Islet precursor cell (in vitro differentiated cells): ENCODE results near the gene HS1BP3.

Experiments
- DNase-seq: peaks from one replicate; pipeline ENCODE4 v3.0.0-alpha.2; 2018

Gene HS1BP3

DNA sequence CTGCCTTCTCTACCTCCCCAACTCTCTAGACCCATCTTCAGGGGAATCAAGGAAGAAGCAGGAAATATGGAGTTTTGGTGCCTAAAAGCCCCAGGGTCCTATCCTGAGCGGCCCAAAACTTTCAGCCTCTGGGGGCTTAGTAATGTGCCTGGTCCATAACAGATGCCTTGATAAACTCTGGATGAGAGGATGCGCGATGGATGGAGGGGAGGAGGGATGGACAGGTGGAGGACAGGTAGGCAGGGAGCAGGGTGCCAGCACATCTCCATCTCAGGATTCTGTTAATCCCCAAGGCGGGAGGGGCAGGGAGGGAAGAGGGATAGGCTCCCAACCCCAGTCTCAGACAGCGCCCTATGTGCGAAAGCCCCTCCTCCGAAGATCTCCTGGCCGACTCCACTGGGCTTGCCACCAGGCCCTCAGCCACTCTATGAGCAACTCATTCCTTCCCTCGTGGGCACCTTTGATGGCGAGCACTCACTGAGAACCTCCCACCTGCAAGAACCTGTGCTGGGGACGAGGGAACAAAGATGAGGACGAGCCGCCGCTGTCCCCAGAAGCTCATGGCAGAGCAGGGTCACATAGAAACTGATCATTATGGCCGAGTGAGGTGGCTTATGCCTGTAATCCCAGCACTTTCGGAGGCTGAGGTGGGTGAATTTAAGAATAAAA, 23.1 kb downstream of the HS1BP3 start:
- no peak for DNase-seq

GRCh38 chr2:20626698-20627513, 24.0 kb downstream of the HS1BP3 start:
- DNase-seq: no peak

- no peak for DNase-seq
Observed at GRCh38 chr2:20626392-20626697, 24.6 kb downstream of the HS1BP3 start.

DNA sequence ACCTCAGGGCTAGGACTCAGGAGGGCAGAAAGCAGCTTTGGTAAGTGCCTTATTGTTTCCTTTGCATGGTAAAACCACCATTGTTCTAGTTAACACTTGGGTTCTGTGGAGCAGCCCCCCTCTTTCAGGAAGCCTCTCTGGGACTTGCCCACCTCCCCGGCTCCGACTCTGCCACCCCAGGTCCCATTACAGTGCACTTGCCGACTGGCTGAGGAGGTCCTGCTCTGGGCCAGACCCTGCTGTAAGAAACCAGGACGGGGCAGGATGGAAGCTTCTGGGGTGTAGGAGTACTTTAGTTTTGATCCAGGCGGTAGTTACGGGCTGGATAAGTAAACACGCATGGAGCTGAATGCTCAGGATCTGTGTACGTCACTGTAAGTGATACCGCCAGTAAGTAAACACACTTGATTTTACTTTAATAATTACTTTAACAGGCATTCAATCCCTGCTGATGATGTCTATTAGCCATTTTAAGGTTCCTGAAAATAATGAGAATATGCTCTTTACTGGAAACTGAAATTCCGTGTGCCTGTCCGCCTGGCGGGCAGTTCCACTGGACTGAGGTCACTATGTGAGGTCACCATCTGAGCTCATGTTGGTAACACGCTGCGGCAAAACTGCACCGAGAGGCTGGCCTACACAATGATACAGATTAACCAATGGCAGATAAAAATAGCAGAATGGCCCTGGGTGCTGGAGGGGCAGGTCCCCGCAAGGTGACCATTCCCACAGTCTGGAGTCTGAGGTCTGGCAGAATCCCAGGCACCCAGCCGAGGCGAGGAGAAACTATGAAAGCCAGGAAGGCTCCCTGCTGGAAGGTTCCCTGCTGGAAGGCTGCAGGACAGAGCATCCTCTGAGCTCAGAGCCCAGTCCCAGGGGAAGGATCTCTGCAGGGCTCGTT, 25.2 kb downstream of the HS1BP3 start:
- peak; percentile 49 for DNase-seq

GRCh38 chr2:20624884-20625485, 25.9 kb downstream of the HS1BP3 start:
- DNase-seq: peak; percentile 46

DNA sequence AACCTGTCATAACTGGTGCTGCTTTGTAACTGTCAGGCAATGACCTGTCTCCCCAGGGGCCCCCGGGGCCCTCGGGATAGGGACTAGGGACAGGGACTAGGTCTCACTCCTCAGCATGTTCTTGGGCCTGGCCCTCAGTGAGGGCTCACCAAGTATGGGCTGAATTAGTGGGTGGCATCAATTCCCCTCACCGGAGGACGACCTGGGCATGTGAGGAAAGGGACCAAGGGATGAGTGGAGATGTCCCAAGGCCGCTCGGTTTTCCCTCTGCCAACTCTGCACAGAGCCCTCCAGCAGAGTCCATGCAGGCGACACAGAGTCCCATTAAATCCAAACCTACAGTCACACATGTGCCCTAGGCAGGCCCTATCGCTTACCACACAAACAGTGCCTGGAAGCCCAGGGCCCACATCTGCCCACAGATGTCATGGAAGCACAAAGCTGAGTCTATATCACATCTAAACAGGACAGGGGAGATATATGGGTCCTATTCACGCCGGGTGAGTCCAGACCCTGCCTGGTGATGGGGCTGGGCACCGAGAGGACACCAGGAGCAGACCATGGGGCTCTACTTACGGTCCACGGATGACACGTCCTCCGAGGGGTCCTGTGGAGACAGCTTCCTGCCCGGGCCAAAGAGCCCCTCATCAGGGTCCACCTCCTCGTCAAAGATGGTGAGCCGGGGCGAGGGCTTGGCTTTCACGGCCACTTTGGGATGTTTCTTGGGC, 26.6 kb downstream of the HS1BP3 start:
- DNase-seq: peak; percentile 50

- DNase-seq: peak; percentile 51
Observed at GRCh38 chr2:20623741-20624155, 27.1 kb downstream of the HS1BP3 start.

- no peak for DNase-seq
Observed at GRCh38 chr2:20623241-20623640, 27.7 kb downstream of the HS1BP3 start.

DNA sequence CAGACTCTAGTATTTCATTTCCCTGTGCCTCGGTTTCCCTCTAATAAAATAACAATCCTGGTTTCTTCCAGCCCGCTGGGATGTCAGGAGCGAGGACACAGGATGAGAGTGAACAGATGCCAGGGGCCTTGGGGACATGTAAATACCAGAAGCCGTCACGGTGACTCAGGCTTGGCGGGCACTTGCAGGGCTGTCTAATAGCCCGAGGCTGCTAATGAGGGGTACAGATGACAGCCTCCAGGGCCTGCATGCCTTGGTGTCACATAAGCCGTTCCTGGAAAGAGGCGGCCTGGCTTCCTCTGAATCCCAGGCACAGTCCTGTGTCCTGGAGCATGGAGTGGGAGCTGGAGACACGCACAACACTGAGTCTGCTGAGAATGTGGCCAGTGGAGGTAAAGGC, 28.2 kb downstream of the HS1BP3 start:
- peak; percentile 77 for DNase-seq

- peak; percentile 41 for DNase-seq
Observed at GRCh38 chr2:20622296-20622686, 28.6 kb downstream of the HS1BP3 start.

DNA sequence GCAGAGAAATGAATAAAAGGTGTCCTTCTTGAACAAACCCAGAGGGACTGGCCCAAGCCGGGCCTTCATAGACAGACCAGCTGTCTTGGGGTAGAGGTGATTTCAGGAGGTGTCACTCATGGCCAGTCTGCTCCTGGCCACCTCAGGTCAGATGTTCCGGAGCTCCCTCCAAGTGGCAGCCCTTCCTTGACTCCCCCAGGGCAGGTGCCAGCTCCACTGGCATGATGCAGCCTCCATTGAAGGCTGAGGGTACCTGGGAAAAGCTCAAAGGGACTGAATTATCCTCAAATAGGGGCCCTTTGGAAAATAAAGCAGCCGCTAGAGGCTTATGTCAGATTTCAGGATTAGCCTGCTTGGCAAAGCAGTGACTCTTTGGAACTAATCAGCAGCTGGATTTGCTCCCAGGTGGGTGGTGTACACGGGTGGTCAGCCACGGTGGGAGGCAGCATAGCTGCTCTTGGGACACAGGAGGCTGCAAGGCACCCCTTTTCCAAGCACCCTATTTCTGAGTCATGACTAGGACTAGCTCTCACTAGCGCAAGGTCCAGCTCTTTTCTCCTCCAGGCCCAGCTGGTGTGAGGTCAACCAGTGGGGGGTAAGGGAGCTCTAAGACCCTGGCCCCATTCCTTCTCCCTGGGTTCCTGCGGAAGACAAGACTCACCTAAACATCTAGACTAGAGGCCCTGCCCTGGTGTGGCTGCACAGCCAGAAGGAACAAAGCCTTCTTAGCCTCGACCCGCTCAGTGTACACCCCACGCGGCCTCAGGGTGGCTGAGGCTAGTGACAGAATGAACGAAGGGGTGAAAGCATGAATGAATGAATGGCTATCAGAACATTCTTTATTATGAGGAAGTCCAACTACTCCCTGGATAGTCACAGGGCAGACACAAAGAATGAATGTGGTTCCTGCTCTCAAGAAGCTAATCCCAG, 29.3 kb downstream of the HS1BP3 start:
- peak; percentile 50 for DNase-seq

DNA sequence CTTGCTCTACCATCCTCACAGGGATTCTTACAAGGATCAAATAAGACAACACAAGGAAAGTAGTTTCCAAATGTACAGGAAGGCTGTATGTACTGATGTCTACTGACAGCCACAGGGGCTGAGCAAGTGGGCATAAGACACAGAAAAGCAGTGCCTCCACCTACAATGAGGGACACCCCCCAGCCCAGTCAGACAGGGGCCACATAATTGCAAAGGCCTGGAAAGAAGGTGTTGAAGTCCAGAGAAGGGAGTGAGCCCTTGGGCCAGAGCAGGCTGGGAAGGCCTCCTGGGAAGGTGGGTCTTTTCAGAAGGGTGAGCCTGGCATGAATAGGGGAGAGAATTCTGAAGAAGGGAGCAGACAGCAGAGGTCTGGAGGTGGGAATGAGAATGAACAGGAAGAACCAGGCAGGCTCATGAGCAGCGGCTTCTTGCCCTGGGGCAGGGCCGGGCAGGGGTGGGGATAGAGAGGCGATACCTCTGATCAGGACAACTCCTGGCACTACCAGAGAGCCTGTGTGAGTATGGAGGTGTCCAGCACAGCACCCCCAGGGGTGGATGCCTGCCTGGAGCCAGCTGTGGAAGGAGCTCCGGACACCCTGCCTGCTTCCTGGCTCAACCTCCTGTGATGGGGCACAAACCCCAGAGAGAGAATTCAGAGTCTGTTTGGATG, 30.1 kb downstream of the HS1BP3 start:
- peak; percentile 69 for DNase-seq

GRCh38 chr2:20620271-20620681, 30.6 kb downstream of the HS1BP3 start:
- DNase-seq: peak; percentile 40

GRCh38 chr2:20619624-20620024, 31.3 kb downstream of the HS1BP3 start:
- peak; percentile 77 for DNase-seq

DNA sequence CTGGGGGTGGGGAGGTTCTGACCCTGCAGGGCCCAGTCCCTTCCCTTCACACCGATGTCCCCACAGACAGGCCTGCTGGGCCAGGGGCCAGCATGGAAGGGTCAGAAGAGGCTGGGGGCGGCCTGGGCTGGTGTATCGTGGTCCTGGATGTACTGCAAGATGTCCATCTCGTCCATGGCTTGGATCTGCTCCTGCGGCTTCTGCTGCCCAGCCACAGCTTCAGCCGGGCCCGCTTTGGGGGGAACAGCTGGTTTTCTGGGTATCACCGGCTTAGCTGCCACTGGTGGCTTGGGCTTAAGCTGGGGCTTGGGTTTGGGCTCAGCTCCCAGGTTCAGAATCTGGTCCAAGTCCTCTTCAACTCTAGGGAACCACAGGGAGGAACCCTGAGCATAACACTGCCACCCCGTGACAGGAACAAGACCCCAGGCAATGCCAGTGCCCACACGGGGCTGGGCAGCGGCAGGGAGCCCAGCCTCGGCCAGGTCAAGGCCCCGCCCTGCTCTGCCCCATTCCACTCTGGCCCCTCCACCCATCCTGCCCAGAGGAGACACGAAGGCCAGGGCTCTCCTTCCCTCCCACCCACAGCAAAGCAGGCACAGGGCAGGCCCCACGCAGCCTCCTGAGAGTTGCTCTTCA, 31.9 kb downstream of the HS1BP3 start:
- peak; percentile 45 for DNase-seq

DNA sequence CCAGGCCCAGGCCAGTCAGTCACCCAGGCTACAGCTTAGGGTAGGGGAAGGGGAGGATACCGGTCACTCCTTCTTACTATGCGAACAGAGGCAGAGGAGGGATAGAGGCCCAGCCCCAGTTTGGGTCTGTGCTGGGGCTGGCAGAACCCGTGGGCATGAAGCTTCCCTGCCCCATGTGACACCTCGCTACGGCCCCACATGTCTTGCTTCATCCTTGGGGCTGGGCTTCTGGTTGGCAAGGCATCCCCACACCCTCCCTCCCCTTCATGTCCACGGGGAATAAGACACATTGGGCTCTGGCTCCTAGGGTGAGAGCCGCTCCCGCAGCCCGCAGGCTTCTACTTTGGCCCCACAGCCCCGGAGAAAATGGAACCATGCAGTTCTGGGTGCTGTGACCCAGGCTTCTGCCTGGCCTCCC, 32.4 kb downstream of the HS1BP3 start:
- DNase-seq: no peak

- peak; percentile 80 for DNase-seq
Observed at GRCh38 chr2:20617892-20618467, 32.9 kb downstream of the HS1BP3 start.

DNA sequence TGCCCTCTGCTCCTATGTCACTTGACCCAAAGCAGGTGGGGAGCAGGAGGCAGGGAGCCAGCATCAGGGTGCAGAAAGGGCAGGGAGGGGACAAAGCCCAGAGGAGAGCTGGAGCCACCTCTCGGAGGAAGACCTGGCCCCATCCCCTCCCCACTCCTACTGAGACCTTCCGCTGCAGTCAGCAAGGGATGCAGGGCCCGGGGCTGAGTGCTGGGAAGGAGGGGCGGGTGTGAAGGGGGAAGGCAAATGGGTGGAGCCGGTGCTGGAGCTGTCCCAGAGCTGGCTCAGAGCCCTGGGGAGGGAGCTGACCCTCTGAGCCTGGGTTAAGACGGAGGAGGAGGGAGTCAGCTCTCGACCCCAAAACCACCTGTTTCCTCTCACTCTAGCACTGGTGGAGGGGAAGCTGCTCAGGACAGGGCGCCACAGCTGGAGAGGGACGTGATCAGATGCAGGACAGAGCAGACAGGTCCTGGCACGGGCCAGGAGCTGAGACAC, 33.8 kb downstream of the HS1BP3 start:
- DNase-seq: peak; percentile 85

DNA sequence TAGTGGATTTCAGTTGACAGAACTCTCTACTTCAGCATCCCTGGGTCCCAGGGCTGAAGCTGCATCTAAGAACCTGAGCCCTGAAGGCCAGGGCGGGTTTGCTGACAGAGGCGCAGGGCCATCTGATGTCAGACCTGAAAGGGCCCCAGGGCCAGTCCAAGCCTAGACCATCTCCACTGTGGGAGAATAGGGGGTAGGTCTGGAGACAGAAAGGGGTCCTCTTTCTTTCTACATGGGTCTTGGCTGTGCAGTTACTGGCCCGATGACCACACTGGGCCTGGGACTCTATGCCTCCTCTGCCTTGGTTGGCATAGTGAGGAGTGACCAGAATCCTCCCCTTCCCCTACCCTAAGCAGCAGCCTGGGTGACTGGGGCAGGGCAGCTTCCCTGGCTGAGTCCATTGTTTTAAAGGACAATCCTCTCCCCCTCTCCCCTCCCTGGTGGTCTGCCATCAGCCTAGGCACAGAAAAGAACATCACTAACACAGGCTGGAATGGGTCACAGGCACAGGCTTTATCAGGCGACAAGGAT, 34.5 kb downstream of the HS1BP3 start:
- peak; percentile 29 for DNase-seq
